Stimulated activated CD8-positive, alpha-beta memory T cell treated with anti-CD3 and anti-CD28 coated beads, Interleukin-12 subunit alpha, Interleukin-12 subunit beta, amount 100 ng/mL, for 4 hours (primary cell): ENCODE results near the gene MYO15B.

Source experiments
- DNase-seq: peaks from one replicate; pipeline ENCODE4 v3.0.0-alpha.2; 2020; ENCODE audit warnings: low read depth

The MYO15B gene

DNA sequence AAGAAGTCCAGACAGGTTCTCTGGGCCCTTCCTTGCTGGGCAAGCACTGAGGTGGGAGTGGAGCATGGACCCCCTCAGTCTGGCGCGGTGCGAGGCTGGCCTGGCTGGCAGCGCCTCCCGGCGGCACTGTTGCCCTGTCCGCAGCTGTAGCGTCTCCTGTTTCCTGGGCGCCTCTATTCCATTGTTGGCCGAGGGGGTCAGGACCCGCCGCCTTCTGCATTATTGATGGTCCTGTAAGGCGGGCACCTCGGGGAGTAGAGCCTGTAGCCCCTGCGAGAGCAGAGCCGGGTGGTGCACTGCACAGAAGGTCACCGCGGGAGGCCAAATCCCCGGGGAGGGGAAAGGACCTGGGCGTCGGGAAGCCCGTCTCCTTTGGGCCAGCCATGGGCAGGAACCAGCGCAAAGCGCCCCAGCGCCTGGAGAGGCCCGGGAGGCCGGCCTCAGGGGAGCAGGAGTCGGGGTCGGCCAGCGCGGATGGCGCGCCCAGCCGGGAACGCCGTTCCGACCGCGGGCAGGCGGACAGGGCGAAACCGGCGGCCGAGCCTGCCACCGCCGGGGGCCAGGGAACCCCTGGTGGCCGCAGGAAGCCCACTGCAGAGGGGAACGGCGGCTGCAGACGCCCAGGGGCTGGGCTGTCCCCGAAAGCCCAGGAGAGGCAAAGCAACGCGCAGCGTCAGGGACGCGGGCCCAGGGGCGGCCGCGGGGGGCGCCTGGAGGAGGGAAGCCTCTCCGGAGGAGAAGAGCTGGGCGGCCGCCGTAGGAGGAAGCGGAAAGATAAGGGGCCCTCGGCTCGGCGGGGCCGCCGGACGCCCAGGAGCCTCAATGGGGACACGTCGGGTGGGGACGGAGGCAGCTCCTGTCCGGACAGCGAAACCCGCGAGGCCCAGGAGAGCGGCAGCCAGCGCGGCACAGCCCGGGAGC, at the start of gene MYO15B:
Gene MYO15B, plus strand, starts transcription at position 126 of the 921 bp plus-strand sequence. Its CDS starts 258 bp downstream, at position 384.
- peak; percentile 57 for DNase-seq

DNA sequence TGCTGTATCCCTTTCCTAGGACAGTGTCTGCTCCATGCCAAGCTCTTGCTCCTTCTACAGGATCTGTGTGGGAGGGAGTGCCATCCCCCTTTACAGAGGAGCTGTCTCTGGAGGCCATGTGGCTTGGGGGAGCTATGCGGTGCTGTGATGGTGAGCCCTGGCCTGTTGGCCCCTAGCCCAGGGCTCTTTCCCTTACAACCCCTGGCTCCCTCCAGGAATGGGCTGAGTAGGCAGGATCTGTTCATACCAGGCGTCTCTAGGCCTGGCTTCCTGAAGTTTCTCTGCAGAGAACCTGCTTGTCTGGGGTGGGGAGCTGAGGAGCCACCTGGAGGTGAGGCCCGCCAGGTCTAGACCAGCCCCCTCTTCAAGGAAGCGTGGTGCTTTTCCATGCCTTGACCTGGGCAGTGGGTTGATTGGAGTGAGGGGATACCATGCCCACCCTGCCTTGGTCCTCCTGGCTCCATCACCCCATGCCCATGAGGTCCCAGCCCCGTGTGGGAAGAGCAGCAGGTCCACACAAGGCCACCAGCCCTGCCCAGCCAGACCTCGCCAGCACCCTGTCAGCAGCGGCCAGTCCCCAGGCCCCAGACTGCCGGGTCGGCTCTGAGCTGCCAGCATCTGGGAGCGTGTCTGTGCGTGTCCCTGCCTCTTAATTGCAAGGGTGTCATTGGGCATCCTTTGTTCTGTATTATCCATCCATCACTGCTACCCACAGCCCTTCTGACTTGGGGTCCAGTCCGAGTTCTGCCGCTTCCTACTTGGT, 47.5 kb upstream of the MYO15B start:
- DNase-seq, result no peak

DNA sequence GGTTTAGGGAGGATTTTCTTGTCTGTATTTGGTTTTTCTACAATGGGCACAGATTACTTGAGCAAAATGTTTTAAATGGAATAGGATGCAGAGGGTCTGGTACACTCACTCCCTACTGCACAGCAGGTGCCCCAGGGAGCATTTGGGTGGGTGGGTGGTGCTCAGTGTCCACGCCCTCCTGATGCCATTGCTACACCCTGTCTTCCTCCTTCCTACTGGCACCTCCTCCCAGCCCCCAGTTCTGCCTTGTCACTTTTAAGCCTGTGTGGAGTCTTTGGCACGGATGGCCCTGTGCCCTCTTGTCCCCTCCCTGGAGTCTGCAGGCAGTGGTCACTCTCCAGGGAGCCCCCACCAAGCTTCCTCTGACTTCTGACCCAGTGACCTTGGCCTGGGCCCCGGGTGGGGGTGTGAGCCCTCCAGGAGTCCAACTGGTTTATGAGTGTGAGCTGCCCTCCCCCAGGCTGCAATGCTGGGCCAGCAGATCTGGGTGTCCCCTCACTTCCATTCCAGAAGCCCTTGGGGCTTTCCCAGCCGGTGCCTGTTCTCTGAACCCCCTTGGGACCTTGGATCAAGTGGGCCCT, 46.6 kb upstream of the MYO15B start:
- DNase-seq, result no peak

DNA sequence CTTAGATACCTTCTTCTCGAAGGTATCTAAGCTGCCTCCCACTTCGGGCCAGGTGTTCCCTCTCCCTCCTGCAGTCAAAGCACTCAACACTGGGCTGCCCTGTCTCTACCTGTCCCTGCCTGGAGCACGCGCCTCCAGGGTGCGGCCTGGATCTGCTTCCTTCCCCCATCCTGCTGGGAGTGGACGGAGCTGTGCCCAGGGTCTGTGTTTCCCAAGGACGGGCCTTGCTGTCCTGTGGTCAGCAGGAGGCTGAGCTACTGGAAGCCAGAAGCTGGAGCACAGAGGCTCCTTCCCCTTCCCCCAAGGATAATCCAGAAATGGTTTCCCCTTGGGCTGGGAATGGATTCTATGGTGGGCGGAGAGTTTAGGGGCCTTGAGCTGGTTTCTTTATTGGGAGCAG, 45.4 kb upstream of the MYO15B start:
- no peak for DNase-seq

- no peak for DNase-seq
Observed at GRCh38 chr17:75542728-75543336, 44.8 kb upstream of the MYO15B start.

DNA sequence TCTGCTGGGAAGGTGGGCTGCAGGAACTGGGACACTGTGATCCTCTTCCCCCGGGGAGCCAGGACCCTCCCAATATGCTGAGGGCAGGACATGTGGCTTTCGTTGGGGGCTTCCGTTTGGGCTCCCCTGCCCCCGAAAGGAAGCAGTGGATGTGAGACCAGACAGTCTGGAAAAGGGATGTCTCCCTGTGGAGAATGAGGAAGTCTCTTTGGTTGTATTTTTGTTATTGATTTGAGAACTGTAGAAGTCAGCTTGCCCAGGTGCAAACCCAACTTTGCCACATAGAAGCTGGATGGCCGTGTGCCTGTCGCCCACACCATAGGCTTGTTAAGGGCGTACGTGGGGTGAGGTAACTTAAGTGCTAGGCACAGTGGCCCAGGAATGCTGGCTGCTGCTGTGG, 43.4 kb upstream of the MYO15B start:
- no peak for DNase-seq

DNA sequence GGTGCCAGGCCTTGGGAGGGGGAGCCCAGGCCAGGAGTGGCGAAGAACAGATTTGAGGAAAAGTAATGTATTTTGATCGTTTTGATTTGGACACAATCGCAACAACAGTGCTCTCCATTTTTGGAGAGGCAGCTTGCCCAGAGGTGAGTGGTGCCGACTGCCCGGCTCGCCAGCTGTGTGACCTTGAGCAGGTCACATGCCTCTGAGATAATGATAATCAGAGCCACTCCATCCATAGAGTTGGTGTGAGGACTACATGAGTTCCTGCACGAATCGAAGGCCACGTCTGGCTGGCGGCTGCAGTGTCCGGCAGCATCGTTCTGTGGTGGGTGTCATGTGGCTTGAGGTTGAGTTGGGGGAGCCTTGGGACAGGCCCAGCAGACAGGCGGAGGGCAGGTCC, 41.4 kb upstream of the MYO15B start:
- DNase-seq, result no peak

- DNase-seq, result no peak
Observed at GRCh38 chr17:75547091-75547490, 40.5 kb upstream of the MYO15B start.

DNA sequence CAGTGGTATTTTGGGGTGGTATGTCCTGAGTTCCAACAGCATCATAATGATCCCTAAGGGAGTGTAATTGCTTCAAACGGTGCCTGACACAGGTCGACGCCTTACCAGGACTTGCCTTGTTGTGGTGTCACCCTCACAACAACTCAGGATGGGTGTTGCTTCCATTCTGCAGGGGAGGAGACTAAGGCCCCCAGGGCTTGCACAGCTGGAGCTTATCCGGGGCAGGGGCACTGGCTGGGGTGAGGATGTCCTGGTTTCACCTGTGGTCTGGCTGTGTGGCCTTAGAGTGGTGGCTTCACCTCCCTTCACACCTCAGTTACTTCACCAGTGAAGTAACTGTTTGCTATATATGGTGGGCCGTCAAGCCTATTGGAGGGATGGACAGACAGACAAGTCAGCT, 38.8 kb upstream of the MYO15B start:
- no peak for DNase-seq

DNA sequence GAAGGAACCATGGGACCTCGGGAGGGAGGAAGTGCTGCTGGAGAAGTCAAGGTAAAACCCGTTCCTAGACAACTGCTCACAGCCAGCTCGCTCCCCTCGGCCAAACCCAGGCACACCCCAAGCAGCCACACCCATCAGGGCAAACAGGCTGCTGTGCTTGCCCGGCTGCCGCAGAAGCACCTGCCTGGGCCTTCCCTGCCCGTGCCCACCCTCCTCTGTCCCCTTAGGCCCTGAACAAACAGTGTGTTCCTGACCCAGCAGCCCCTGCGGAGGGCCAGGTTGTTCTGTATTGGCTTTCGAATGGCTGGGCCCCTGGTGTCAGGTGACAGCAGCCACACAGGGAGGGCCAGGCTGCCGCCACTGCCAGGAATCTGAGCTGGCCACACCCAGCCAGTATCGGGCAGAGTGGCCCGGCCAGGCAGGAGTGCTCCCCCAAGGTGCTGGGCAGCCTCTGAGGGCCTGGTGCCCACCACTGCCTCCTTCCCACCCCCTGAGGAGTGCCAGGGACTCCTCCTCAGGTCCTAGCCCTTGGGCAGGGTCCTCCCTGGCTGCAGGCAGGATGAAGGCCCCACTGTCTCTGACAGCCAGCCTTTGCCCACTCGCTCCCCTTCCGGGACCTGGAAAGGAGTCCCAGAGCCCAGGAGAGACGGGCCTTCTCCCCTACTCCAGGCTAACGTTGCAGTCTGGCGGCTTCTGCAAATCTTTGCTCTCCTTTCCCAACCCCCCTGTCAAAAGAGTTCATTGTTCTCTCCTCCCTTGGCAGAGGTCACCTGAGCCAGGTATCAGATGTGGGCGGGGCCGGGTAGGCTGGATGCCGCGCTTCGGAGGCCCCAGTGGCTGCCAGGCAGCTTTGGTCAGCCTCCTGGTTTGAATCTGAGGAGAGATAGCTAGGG, 38.1 kb upstream of the MYO15B start:
- DNase-seq, result no peak

DNA sequence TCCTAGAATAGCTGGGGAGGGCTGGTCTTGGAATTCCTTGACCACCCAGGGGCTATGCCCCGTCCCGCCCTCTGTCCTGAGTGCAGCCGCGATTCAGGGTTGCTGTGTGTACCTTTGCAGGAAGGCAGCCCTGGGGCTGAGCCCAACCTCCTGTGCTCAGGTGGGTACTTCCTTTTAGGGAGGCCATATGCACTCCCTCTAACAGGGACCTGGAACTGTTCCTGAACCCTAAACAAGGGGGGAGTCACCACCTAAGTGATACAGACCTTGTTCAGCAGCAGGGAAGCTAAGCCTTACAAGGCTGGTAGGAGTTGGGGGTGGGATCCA, 37.5 kb upstream of the MYO15B start:
- DNase-seq, result no peak

GRCh38 chr17:75551266-75551665, 36.3 kb upstream of the MYO15B start:
- no peak for DNase-seq

DNA sequence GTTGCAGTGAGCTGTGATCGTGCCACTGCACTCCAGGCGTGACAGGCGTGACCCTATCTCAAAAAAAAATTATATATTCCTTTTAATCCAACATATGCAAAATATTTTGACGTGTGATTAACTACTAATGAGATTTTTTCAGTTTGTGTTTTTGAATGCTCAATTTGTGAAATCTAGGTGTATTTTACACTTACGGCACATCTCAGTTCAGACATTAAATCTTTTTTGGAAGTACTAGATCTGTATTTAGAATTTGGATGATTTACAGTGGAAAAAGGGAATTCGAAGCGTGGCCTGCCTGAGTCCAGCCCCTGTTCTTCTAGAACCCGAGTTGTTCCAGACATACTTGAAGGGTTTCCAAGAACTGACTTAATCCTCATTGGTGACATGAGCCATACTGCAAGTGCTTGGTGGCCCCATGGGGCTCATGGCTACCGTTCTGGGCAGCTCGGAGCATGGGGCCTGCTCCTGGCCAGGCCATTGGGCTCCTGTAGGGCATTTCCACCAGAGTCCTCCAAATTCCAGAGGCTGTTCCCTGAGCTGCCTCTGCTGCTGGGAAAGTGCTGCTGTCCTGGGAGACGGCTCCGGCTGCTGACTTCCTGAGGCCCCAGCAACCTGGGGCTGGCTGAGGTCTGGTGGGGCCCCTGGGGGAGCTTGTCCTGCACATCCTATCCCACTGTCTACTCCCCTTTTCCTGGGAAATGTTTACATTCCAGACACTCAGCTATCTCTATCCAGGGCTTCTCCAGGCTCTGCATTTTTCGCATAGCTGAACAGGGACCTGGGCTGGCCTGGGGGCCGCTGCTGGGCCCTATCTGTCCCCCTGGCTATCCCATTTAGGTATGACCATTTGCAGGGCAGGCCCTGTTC, 34.9 kb upstream of the MYO15B start:
- no peak for DNase-seq

DNA sequence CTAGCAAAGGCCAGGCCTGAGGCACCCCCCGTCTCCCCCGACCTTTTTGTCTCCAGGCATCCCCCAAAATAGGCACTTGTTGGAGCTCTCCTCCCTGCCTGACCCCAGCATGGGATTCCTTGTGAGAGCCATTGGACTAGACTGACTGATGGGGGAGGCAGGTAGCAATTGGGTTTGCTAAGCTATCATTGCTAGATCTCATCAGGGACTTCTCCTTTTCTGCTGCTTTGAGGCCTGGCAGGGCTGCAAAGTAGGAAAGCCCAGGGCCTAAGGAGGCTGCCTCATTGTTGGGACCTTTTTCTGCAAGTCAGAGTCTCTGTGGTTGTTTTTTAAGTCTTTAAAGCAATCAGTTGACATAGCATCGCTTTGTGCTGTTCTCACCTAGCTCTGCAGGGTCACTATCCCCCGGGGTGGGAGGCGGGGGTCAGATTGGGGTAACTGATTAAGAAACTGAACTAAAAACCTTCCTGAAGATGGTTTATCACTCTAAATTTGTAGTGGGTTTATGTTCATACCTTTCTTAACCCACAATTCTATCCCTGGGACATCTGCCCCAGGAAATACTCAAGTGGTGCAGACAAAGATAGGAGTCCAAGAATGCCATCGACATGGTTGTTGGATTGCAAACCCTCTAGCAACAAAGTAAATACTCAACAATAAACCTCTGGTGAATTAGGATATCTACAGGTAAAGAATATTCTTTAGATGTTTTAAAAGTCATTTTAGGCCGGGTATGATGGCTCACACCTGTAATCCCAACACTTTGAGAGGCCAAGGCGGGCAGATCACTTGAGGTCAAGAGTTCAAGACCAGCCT, 34.1 kb upstream of the MYO15B start:
- DNase-seq, result no peak

DNA sequence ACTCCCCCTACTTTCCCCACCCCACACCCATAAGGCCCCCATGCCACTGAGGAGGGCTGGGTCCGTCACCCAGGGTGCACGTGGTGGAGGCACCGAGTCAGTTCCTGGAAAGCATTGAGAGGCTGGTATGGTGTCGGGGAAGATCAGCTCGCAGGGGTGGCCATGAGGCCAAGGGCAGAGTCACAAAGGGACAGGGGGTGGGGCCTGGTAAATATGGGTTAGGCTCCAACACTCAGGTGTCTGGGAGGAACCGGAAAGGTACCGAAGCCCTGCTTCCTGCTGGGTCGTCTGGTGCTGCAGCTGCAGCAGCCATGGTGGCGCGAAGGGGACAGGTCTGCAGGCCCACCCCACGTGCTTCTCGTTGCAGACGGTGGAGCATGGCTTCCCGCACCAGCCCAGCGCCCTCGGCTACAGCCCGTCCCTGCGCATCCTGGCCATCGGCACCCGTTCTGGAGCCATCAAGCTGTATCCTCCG, 31.9 kb upstream of the MYO15B start:
- no peak for DNase-seq

GRCh38 chr17:75557075-75557851, 30.3 kb upstream of the MYO15B start:
- no peak for DNase-seq

DNA sequence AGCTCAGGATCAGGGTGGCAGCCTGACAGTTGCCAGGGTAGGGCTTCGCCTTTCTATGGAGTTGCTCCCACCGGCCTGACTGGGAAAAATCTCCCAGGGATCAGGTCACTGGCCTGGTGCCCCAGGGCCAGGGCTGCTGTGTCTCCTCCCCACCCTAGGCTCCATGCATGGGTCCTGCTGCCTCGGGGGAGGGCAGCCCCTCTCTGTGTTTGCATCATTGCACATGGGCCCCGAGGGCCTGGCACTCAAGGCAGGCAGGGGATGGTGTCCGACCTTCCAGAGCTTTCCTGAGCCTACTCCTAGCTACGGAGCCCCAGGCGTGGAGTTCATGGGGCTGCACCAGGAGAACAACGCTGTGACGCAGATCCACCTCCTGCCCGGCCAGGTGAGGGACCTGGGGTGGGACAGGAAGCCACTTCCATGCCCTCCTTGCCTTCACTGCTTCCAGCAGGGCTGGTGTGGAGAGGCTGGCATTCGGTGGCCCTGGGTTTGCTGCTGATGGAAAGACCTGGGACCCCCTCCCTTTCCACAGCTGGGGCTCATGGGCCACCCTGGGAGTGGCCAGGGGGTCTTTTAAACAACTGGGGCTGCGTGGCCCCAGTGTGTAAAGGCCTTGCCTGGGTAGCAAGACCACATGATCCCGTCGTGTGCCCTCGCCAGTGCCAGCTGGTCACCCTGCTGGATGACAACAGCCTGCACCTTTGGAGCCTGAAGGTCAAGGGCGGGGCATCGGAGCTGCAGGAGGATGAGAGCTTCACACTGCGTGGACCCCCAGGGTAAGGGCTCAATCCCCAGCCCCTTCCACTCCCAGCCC, 29.5 kb upstream of the MYO15B start:
- DNase-seq, result no peak
